ENCODE results near the gene HACD2. TPM values are rescaled to one million over a fixed set of nuclear protein-coding genes. Genes with fewer than 3 reads are reported as not detected.

Gene HACD2
- polyA plus RNA-seq, 3 donors: 12.9 to 17.1 (median 15.1) TPM

- Histone ChIP-seq H3K79me2 (ENCODE audit: insufficient read depth, low read length) (no peaks in the 10 kb centered on the region), H4K20me1 (ENCODE audit: insufficient read depth, low read length) (peaks cover 3% of the 10 kb centered on the region), H3K4me2 (replicated peaks; ENCODE audit: extremely low read depth, low read length, poor library complexity, severe bottlenecking) (no peak overlapping the region), H3K4me3 (replicated peaks in 1 of 3; ENCODE audit: low read depth in 2 of 3, low read length in 3 of 3) (no peak overlapping the region), H3K4me1 (ENCODE audit: control insufficient read depth in 1 of 2, insufficient read depth in 2 of 2, low read length in 2 of 2) (peaks cover 13 to 14% of the 10 kb centered on the region in 2 donors), H3K9me3 (replicated peaks in 1 of 2; ENCODE audit: control insufficient read depth in 1 of 2, insufficient read depth in 1 of 2, low read length in 2 of 2) (no peaks in the 10 kb centered on the region), H3K27me3 (ENCODE audit: control insufficient read depth in 2 of 2, insufficient read depth in 2 of 2, low read length in 2 of 2) (no peaks in the 10 kb centered on the region), H3K36me3 (replicated peaks in 1 of 2; ENCODE audit: control insufficient read depth in 1 of 2, insufficient read depth in 2 of 2, low read length in 2 of 2) (peaks cover 24 to 39% of the 10 kb centered on the region in 2 donors), H3K9ac (ENCODE audit: insufficient read depth, low read length, poor library complexity, severe bottlenecking) (no peak overlapping the region), H2AFZ (ENCODE audit: insufficient read depth, low read depth, low read length, poor library complexity, severe bottlenecking) (no peak overlapping the region), H3K27ac (ENCODE audit: low read depth in 1 of 2, low read length in 2 of 2) (no peak overlapping the region)
- DNase-seq: no peak
- no peaks in the 10 kb centered on the region for H3K9me3 Mint-ChIP-seq
- WGBS (ENCODE audit: insufficient coverage): no CpG with 5 or more reads among the region's 1 CpG
- peaks cover 37 to 44% of the 10 kb centered on the region in 2 donors for H3K36me3 Mint-ChIP-seq
- H3K27ac Mint-ChIP-seq: no peak overlapping the region
- H3K27me3 Mint-ChIP-seq (ENCODE audit: low read depth in 3 of 3): peaks cover 0 to 2% (median 0%) of the 10 kb centered on the region in 3 donors
- no peak overlapping the region for H3K4me3 Mint-ChIP-seq
- peaks cover 26% of the 10 kb centered on the region for H3K4me1 Mint-ChIP-seq
- intact Hi-C loops (cut with micrococcal nuclease): no loop called here
- TF ChIP-seq CTCF (IDR thresholded peaks at IDR 0.05): no peak
These were observed 58.4 kb downstream of the HACD2 start for GRCh38 chr3:123526474-123526873.

GRCh38 chr3:123525433-123525832 is 59.4 kb downstream of the HACD2 start:
- no peak overlapping the region for H3K27ac Mint-ChIP-seq
- no peaks in the 10 kb centered on the region for H3K9me3 ChIP-seq (replicated peaks in 1 of 2; ENCODE audit: control insufficient read depth in 1 of 2, insufficient read depth in 1 of 2, low read length in 2 of 2)
- no peak overlapping the region for H3K9ac ChIP-seq (ENCODE audit: insufficient read depth, low read length, poor library complexity, severe bottlenecking)
- no peak overlapping the region for H3K4me3 Mint-ChIP-seq
- H3K9me3 Mint-ChIP-seq: no peaks in the 10 kb centered on the region
- intact Hi-C loops (cut with micrococcal nuclease): no loop called here
- H3K4me1 Mint-ChIP-seq: peaks cover 28% of the 10 kb centered on the region
- peaks cover 13 to 14% of the 10 kb centered on the region in 2 donors for H3K4me1 ChIP-seq (ENCODE audit: control insufficient read depth in 1 of 2, insufficient read depth in 2 of 2, low read length in 2 of 2)
- no peak overlapping the region for H2AFZ ChIP-seq (ENCODE audit: insufficient read depth, low read depth, low read length, poor library complexity, severe bottlenecking)
- no peak overlapping the region for H3K4me2 ChIP-seq (replicated peaks; ENCODE audit: extremely low read depth, low read length, poor library complexity, severe bottlenecking)
- no peak for DNase-seq
- peaks cover 3% of the 10 kb centered on the region for H4K20me1 ChIP-seq (ENCODE audit: insufficient read depth, low read length)
- TF ChIP-seq CTCF (IDR thresholded peaks at IDR 0.05): no peak
- H3K27me3 ChIP-seq (ENCODE audit: control insufficient read depth in 2 of 2, insufficient read depth in 2 of 2, low read length in 2 of 2): no peaks in the 10 kb centered on the region
- H3K4me3 ChIP-seq (replicated peaks in 1 of 3; ENCODE audit: low read depth in 2 of 3, low read length in 3 of 3): no peak overlapping the region
- peaks cover 41 to 44% of the 10 kb centered on the region in 2 donors for H3K36me3 Mint-ChIP-seq
- WGBS (ENCODE audit: insufficient coverage): 83% methylated on average over 1 of the region's 3 CpGs
- H3K27ac ChIP-seq (ENCODE audit: low read depth in 1 of 2, low read length in 2 of 2): no peak overlapping the region
- peaks cover 0 to 2% (median 0%) of the 10 kb centered on the region in 3 donors for H3K27me3 Mint-ChIP-seq (ENCODE audit: low read depth in 3 of 3)
- no peaks in the 10 kb centered on the region for H3K79me2 ChIP-seq (ENCODE audit: insufficient read depth, low read length)
- H3K36me3 ChIP-seq (replicated peaks in 1 of 2; ENCODE audit: control insufficient read depth in 1 of 2, insufficient read depth in 2 of 2, low read length in 2 of 2): peaks cover 24 to 39% of the 10 kb centered on the region in 2 donors

Data from CD14-positive monocyte (primary cell).